ENCODE measurements around the gene STX11. TPM values are rescaled to one million over a fixed set of nuclear protein-coding genes. Genes with fewer than 3 reads are reported as not detected.

The STX11 gene
- total RNA-seq, 1 experiment from 2014 or later = 0.17 TPM

GRCh38 chr6:144153260-144153659 lies 2.9 kb downstream of the STX11 start:
- ChIA-PET POLR2A (no interaction called here), CTCF (no interaction called here)
- H3K9me3 Mint-ChIP-seq = no peaks in the 10 kb centered on the region
- DNase-seq (ENCODE audit: low spot score) = no peak
- ATAC-seq = no peak
- peaks cover 23% of the 10 kb centered on the region for H3K4me1 Mint-ChIP-seq
- H3K36me3 Mint-ChIP-seq = no peaks in the 10 kb centered on the region
- H3K4me3 Mint-ChIP-seq = no peak overlapping the region
- no peak for TF ChIP-seq ATF6 (CRISPR knock-in tag; IDR thresholded peaks at IDR 0.05)
- TF ChIP-seq CBFB (CRISPR knock-in tag; IDR thresholded peaks at IDR 0.05; ENCODE audit: low read depth) = no peak
- no peak for TF ChIP-seq NFYB (CRISPR knock-in tag; conservative IDR thresholded peaks at IDR 0.05; ENCODE audit: low read depth)
- TF ChIP-seq CDX4 (CRISPR knock-in tag; IDR thresholded peaks at IDR 0.05; ENCODE audit: borderline replicate concordance) = no peak
- TF ChIP-seq PRDM15 (CRISPR knock-in tag; IDR thresholded peaks at IDR 0.05) = no peak
- no peak for TF ChIP-seq ZNF263 (CRISPR knock-in tag; IDR thresholded peaks at IDR 0.05; ENCODE audit: low read depth)
- no peak for TF ChIP-seq NFE2L1 (CRISPR knock-in tag; IDR thresholded peaks at IDR 0.05)
- no peak for TF ChIP-seq E2F5 (CRISPR knock-in tag; IDR thresholded peaks at IDR 0.05)
- TF ChIP-seq FOXK1 (CRISPR knock-in tag; IDR thresholded peaks at IDR 0.05) = no peak
- no peak for TF ChIP-seq ZBTB21 (CRISPR knock-in tag; IDR thresholded peaks at IDR 0.05; ENCODE audit: borderline replicate concordance)
- no peak for TF ChIP-seq E2F4 (CRISPR knock-in tag; IDR thresholded peaks at IDR 0.05; ENCODE audit: borderline replicate concordance, low read depth)
- TF ChIP-seq TCF7 (CRISPR knock-in tag; IDR thresholded peaks at IDR 0.05; ENCODE audit: low read depth) = no peak
- no peak overlapping the region for H3K27ac Mint-ChIP-seq
- H3K27me3 Mint-ChIP-seq (ENCODE audit: low read depth) = peaks cover 47% of the 10 kb centered on the region

- ChIA-PET CTCF (no interaction called here), POLR2A (no interaction called here)
- no peak for ATAC-seq
- no peaks in the 10 kb centered on the region for H3K36me3 Mint-ChIP-seq
- H3K4me1 Mint-ChIP-seq = peaks cover 25% of the 10 kb centered on the region
- H3K4me3 Mint-ChIP-seq = no peak overlapping the region
- peaks cover 40% of the 10 kb centered on the region for H3K27me3 Mint-ChIP-seq (ENCODE audit: low read depth)
- DNase-seq (ENCODE audit: low spot score) = no peak
- no peaks in the 10 kb centered on the region for H3K9me3 Mint-ChIP-seq
- no peak overlapping the region for H3K27ac Mint-ChIP-seq
- TF ChIP-seq ATF3 (CRISPR knock-in tag; conservative IDR thresholded peaks at IDR 0.05) (no peak), ZNF219 (CRISPR knock-in tag; IDR thresholded peaks at IDR 0.05; ENCODE audit: borderline replicate concordance) (no peak), MAX (CRISPR knock-in tag; IDR thresholded peaks at IDR 0.05) (no peak), NR1H2 (CRISPR knock-in tag; IDR thresholded peaks at IDR 0.05) (no peak), ZBTB21 (CRISPR knock-in tag; IDR thresholded peaks at IDR 0.05; ENCODE audit: borderline replicate concordance) (no peak), ATF2 (CRISPR knock-in tag; IDR thresholded peaks at IDR 0.05; ENCODE audit: borderline replicate concordance, low read depth) (no peak), OVOL2 (CRISPR knock-in tag; IDR thresholded peaks at IDR 0.05; ENCODE audit: borderline replicate concordance) (no peak), FOXP4 (CRISPR knock-in tag; IDR thresholded peaks at IDR 0.05) (no peak), MYBL2 (CRISPR knock-in tag; IDR thresholded peaks at IDR 0.05) (no peak), JUN (CRISPR knock-in tag; IDR thresholded peaks at IDR 0.05) (no peak), ETV6 (CRISPR knock-in tag; IDR thresholded peaks at IDR 0.05) (no peak), NFATC4 (CRISPR knock-in tag; IDR thresholded peaks at IDR 0.05) (no peak)
Observed at GRCh38 chr6:144153971-144154370, 3.7 kb downstream of the STX11 start.
